K562 (cell line): Measurements from ENCODE around the gene PARD3.

Source experiments
- CHD4 ChIP-seq: fragments of 200-600 bp; sonication (generic); IDR thresholded peaks from 3 replicates; pipeline ENCODE4 v1.6.1; 2012; ENCODE audit warnings: low read depth, mild to moderate bottlenecking, mixed read lengths, low read length, inconsistent platforms; ENCODE audit not compliant: insufficient read depth, insufficient replicate concordance, poor library complexity, severe bottlenecking
- FUS ChIP-seq: fragments of 200-400 bp; formaldehyde crosslinking; optimal IDR thresholded peaks from 2 replicates; pipeline ENCODE3; 2017; ENCODE audit warnings: low read depth, low read length
- NFE2L1 ChIP-seq: fragments of 450-650 bp; IDR thresholded peaks from 2 replicates; pipeline ENCODE4 v1.6.1; 2016; ENCODE audit warnings: missing genetic modification characterization, low read depth, mild to moderate bottlenecking, missing compliant biosample characterization, moderate library complexity, borderline replicate concordance
- NFIX ChIP-seq: fragments of 250-450 bp; sonication (Bioruptor Pico); IDR thresholded peaks from 2 replicates; pipeline ENCODE4 v1.4.0; 2020; ENCODE audit warnings: low read depth, mild to moderate bottlenecking, moderate library complexity
- POLR3A ChIP-seq: IDR thresholded peaks from 2 replicates; pipeline ENCODE4 v1.6.1; 2011; ENCODE audit warnings: borderline replicate concordance, mild to moderate bottlenecking, moderate library complexity; ENCODE audit not compliant: insufficient read length, insufficient read depth; ENCODE audit errors: extremely low read depth
- SMAD2 ChIP-seq: fragments of 150-350 bp; IDR thresholded peaks from 2 replicates; pipeline ENCODE4 v1.6.1; 2014; ENCODE audit warnings: low read depth, mild to moderate bottlenecking, low read length
- SREBF1 ChIP-seq: fragments of 150-350 bp; IDR thresholded peaks from 2 replicates; pipeline ENCODE4 v1.6.1; 2014; ENCODE audit warnings: antibody characterized with exemption, low read depth, low read length, borderline replicate concordance
- TCF7L2 ChIP-seq: fragments of 150-350 bp; IDR thresholded peaks from 2 replicates; pipeline ENCODE4 v1.6.1; 2016; ENCODE audit warnings: low read depth, mild to moderate bottlenecking, low read length, moderate library complexity
- ZNF124 ChIP-seq: sonication (generic); formaldehyde crosslinking; IDR thresholded peaks from 2 replicates; pipeline ENCODE4 v1.8.1; 2022; ENCODE audit warnings: missing genetic modification reagents
- ZNF274 ChIP-seq: IDR thresholded peaks from 2 replicates; pipeline ENCODE4 v1.6.1; 2011; ENCODE audit warnings: low read depth, mild to moderate bottlenecking, low read length, moderate library complexity, borderline replicate concordance

GRCh38 chr10:34406463-34407323, 408.4 kb downstream of the PARD3 start:
- no peak for TF ChIP-seq ZNF274
- no peak for TF ChIP-seq POLR3A
- no peak for TF ChIP-seq ZNF124 (CRISPR knock-in tag)
- TF ChIP-seq NFE2L1 (tag): no peak
- no peak for TF ChIP-seq FUS
- TF ChIP-seq NFIX: no peak
- TF ChIP-seq SMAD2: no peak
- no peak for TF ChIP-seq TCF7L2
- no peak for TF ChIP-seq SREBF1
- TF ChIP-seq CHD4: no peak
